Stimulated activated CD4-positive, alpha-beta T cell treated with anti-CD3 and anti-CD28 coated beads, TNF-alpha, amount 100 ng/mL, for 24 hours (primary cell): ENCODE results near the gene HSD17B11.
"Not testable (repeated sequence)": the region's sequence is repeated elsewhere in the genome, so short reads cannot be mapped to it uniquely, and the experiment has no call there.

Experiments used
- DNase-seq, 3 experiments: peaks; one replicate each; pipeline ENCODE4 v3.0.0-alpha.2; 2020; ENCODE audit warnings: low read depth in 3 of 3

Gene HSD17B11

DNA sequence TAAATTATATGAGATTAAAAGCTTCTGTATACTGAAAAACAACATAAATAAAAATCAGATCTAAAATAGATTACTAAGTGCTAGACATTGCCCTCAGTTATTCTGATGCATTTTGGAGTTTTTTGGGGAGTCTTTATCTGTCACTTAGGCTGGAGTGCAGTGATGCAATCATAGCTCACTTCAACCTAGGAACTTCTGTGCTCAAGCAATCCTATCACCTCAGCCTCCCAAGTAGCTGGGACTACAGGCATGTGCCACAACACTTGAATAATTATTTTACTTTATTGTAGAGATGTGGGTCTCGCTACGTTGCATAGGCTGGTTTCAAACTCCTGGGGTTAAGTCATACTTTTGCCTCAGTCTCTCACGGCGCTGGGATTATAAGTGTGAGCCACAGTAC is 31.7 kb downstream of the HSD17B11 start:
- no peak for DNase-seq

DNA sequence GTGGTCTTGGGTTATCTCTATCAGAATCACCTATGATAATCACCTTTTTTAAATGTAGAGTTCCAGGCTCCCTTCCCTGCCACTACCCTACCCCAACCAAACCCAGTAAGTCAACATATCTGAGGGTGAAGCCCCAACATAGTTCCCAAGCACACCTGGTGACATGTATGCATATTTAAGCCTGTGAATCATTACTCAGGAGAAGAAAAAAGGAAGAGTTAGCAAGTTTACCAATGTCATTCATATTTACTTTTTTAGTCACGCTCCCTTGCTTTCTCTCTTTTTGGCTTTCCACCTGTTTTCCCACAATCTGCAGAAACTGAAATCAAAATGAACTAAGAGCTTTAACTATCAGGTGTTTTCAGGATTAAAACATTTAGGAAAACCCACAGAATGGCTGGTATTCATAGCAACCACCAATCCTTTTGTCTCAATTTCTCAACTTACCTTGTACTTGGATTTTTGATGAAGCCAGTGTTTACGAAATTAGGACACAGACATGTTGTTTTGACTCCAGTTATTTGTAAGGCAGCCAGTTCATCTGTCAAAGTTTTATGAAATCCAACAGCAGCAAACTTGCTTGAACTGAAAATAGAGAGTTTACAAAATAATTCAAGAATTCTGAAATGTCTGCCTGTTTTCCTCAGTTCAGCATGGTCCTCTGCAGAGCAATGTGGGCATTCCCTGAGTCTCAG is 34.0 kb downstream of the HSD17B11 start:
- no peak for DNase-seq

DNA sequence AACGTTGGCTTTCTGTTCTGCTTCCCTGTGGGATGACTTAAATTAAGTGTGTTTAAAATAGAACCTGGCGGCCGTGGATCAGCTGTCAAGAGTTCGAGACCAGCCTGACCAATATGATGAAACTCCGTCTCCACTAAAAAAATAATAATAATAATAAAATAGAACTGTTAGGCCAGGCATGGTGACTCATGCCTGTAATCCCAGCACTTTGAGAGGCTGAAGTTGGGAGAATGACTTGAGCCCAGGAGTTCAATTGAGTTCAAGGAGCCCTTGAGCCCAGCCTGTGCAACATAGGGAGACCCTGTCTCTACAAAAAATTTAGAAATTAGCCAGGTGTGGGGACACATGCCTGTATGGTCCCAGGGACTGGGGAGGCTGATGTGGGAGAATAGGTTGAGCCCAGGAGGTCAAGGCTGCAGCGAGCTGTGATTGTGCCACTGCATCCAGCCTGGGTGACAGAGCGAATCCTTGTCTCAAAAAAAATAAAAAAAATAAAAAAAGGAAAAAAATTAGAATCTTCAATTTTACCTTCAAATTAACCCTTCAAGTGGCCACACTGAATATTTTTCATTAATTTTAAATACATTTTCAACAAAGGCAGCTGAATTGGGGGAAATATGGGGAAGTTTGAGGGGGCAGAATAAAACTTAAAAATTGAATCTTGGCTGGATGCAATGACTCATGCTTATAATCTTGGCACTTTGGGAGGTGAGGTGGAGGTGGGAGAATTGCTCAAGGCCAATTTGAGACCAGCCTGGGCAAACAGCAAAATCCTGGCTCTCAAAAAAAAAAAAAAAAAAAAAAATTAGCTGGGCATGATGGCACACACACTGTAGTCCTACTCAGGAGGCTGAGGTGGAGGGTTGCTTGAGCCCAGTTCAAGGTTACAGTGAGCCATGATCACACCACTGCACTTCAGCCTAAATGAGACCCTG is 36.6 kb downstream of the HSD17B11 start:
- DNase-seq: no peak

DNA sequence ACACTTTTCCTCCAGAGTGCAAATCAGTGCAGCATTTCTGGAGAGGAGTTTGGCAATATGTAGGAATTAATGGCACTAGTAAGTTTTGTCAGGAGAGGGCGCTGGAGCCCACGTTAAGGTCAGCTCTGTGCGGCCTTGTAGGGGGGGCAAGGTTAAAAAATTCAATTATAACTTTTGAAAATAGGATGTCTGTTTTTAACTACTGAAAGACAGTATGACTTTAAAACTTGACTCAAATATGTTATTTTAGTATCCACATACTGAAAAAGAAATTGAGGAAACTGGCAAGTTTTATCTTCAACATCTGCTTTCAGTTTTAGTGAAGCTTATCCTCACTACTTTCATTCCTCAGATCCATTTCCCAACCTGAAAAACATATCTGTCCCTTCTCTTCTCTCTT is 37.4 kb downstream of the HSD17B11 start:
- DNase-seq: peak in 1 of 3 experiments; percentile 3

DNA sequence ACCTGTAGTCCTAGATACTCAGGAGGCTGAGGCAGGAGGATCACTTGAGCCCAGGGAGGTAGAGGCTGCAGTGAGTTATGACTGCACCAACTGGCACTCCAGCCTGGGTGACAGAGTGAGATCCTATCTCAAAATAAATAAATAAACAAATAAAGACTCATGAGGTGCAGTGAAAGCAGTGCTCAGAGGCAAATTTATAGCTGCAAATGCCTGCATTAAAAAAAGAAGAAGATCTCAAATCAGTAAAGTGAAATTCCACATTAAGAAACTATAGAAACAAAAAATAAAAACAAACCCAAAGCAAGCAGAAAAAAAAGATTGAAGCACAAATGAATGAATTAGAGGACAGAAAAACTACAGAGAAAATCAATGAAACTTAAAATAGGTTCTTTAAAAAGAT is 45.8 kb downstream of the HSD17B11 start:
- DNase-seq: no peak

DNA sequence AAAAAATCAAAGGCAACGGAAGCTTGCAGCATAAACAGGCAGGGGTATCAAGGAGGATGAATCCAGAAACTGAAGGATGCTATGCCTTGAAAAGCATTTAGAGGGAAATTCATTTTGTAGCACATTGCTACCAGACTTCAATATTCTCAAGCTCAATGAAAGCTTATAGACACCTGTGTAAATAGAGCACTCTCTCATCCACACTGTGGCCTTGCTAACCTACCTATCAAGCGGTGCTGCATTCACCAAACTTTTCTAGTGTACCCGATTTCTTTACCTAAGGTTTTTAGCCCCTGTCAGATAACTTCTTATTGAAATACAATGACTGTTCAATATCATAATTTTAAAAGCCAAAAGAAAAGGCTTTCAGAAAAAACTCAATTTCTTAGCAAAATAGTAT is 48.1 kb downstream of the HSD17B11 start:
- DNase-seq: no peak

DNA sequence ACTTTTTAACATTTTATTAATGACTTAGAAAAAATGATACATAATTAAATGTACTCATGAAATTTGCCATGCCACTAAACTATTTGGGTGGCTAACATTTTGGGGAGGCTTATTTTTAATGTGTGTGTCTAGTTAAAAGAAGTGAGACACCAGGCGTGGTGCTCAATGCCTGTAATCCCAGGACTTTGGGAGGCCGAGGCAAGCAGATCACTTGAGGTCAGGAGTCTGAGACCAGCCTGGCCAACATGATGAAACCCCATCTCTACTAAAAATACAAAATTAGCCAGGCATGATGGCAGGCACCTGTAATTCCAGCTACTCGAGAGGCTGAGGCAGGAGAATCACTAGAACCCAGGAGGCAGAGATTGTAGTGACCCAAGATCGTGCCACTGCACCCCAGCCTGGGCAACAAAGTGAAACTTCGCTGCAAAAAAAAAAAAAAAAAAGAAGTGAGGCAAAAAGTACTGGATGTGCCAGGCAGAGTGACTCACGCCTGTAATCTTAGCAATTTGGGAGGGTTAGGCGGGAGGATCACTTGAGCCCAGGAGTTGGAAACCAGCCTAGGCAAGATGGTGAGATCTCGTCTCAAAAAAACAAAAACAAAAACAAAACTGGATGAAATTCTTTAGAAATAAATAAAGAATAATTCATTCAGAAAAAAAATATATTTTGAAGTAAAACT is 48.9 kb downstream of the HSD17B11 start:
- DNase-seq: not testable (repeated sequence)

DNA sequence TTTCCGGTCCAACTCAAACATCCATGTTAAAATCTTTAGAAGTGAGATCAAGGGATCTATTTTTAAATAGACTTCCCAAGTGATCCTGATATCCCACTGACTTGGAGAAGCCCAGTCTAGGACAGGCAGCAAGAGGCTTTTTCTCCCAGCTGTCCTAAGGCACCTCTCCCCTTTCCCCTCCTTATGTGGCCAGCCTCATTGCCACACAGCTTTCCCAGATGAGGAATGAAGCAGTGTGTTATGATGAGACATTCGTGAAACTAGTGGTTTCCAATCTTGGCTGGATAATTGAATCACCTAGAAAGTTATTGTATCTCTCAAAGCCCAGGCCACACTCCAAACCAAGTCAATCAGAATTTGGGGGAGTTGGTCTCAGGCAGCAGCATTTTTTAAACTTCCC is 51.5 kb downstream of the HSD17B11 start:
- DNase-seq: no peak

DNA sequence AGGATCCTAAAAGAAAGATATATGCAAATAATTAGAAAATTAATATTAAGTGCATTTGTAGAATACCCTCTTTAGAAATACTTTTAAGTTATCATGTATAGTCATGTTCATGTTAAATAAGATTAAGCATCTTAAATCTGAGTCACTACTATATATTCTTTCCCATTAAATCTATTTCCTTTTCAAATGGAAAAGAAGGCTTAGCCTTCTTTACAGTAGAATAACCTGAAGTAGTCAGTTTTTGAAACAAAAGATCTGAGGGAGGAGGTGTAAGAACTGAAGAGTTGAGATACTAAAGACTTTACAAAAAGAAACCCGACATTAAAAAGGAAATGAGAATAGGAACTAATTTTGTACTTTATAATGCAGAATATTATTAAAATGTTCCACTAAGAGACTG is 53.6 kb downstream of the HSD17B11 start:
- DNase-seq: no peak

DNA sequence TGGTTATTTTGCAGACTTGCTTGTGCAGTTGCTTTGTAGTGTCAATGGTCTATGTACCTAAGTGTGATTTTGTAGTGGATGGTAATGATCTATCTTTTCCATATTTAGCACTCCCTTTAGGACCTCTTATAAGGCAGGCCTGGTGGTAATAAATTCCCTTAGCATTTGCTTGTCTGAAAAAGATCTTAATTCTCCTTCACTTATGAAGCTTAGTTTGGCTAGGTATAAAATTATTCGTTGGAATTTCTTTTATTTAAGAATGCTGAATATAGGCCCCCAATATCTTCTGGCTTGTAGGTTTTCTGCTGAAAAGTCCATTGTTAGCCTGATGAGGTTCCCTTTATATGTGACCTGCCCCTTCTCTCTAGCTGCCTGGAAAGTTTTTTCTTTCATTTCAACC is 57.7 kb downstream of the HSD17B11 start:
- DNase-seq: no peak

DNA sequence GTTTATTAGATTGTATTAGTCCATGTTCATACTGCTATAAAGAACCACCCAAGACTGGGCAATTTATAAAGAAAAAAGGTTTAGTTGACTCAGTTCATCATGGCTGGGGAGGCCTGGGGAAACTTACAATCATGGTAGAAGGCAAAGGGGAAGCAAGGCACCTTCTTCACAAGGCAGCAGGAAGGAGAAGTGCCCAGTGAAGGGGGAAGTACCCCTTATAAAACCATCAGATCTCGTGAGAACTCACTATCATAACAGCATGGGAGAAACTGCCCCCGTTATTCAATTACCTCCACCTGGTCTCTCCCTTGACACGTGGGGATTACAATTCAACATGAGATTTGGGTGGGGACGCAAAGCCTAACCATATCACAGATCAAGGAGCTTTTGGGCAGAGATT is 60.2 kb downstream of the HSD17B11 start:
- DNase-seq: no peak

DNA sequence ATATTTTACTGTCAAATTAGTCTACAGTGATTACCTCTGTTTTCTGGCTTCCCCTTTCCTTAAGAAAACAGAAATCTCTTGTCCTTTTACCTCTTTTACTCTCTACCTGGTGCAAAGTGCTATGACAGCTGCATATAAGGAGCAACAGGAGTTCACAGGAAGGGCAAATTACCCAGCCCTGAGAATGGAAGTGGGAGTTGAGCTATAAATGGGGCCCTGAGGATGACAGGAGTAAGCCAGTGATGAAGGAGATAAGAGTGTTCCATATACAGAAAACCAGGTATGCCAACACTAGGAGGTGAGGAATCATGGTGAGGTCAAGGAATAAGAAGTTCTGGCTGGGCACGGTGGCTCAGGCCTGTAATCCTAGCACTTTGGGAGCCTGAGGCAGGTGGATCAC is 63.9 kb downstream of the HSD17B11 start:
- no peak for DNase-seq

DNA sequence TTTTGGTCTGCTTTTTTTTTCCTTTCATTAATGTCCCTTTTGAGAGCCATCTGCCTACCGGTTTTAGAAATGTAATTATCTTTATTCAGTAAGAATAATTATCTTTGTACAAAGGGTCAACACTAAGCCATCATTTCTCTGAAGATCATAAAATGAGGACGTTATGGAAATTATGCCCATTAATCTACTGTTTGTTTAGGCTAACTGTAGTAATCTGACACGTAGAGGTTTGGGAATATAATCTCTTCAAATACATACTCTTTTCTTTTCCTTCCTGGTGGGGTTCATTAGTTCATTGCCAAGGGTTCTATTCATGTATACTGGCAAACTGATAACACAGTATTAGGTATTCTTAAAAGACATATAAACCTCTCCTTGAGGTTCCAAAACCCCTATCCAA is 64.5 kb downstream of the HSD17B11 start:
- no peak for DNase-seq

DNA sequence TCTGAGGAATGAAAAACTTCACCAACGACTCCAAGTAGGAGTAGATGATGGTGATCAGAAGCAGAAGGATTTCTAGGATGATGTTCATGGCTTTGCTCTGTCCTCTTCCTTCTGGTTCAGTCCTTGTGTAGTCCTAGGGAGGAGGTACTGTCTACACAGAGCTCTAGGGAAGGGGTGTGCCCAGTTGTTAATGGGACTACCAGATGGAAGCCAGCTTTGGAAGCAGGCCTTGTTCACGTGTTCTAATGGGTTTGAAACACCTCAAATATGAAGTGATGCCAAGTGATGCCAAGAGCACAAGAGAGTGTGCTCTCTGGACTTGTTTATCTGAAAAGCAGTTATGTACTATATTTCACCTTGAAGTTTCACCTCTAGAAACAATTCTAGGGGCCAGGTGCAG is 68.2 kb downstream of the HSD17B11 start, which contains the start of gene HSD17B13:
TSS of gene HSD17B13 (minus strand) at position 129 of the 400 bp plus-strand sequence. CDS start at position 88, 41 bp downstream.
- DNase-seq: no peak

DNA sequence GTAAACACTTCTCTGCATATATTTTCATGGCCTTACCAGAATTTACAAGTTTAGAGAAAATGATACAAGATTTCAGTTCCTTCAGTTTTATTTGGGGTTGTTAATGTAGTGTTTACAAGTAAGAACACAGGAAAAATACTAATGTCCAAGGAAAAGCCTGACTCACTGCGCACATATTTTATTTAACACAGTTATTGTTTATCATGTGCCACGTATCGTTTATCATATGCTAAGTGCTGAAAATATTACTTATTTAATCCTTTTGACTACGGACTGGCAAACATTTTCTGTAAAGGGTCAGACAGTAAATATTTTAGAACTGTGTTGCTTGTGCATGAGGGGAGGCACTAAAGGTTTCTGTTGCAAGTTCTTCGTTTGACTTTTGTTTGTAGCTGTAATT is 69.1 kb downstream of the HSD17B11 start:
- no peak for DNase-seq

DNA sequence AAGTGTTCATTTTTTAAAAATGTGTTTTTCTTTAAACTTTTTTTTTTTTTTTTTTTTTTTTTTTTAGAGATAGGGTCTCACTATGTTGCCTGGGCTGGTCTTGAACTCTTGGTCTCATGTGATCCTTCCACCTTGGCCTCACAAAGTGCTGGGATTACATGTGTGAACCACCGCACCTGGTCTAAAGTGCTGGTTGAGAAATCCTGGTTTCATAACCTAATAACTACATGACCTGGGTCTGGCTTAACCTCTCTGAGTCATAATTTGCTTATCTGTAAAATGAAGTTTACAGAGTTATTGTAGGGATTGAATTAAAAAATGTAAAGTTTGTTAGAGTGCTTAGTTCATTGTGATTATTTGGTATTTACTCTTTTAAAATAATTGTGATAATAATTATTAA is 73.5 kb downstream of the HSD17B11 start:
- DNase-seq: no peak

DNA sequence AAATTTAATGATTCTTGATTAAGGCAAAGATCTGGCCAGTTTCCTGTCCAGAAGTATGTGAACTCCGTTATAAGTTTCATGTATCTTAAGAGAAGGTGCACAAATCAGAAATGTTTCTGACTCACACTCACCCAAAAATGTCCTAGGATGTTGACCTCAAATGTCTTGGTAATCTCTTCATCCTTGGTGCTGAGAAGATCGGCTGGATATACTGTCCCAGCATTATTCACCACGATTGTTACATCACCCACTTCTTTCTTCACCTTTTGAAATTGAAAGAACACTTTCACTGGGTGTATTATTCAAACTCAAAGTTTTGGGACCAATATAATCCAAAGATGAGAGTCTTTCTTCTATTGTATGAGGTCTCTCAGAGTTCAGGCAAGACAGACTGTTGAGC is 74.0 kb downstream of the HSD17B11 start:
- DNase-seq: no peak

DNA sequence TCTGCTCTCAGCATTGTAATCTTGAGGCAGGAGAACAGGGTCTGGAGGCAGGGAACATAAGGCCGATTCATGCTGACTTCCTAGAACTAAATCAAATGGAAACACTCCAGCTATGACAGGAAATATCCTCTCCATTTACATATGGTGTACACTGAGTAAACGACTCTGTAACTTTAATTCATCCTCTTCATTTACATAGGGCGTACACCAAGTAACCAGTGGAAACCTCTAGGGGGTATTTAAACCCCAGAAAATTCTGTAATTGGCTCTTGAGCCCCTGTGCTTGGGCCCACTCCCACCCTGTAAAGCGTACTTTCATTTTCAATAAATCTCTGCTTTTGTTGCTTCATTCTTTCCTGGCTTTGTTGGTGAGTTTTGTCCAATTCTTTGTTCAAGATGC is 76.0 kb downstream of the HSD17B11 start:
- not testable (repeated sequence) for DNase-seq

DNA sequence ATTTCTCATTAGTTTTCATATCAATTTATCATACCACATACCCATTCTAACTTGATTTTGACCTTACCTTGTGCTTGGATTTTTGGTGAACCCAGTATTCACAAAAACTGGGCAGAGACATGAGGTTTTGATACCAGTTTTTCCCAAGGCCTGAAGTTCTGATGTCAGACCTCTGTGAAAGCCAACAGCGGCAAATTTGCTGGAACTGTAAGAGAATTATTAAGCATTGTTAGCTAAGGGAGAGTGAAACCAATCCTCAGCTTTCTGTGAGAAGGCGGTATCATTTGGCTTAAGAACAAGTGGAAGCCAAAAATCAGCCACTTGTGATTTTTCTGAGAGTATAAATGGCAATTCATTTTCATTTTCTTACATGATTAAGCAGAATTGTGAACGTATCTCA is 77.2 kb downstream of the HSD17B11 start:
- DNase-seq: no peak

DNA sequence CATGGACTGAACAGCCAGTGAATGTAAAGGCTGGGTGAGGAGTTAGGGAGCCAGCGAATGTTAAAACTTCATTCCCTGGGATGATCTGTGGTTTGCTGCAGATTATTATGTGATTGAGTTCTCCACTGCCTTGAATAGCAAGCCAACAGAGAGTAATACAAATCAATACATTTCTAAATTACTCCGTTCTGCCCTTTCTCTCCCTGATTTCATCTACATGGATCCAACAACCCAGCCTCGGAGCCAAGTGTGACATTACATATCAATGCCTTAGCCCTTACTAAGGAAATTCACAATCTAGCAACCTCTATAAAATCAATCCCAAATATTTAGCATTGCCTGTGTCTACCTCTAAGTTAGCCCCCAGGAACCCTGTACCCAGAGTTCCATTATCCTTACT is 79.3 kb downstream of the HSD17B11 start:
- no peak for DNase-seq

DNA sequence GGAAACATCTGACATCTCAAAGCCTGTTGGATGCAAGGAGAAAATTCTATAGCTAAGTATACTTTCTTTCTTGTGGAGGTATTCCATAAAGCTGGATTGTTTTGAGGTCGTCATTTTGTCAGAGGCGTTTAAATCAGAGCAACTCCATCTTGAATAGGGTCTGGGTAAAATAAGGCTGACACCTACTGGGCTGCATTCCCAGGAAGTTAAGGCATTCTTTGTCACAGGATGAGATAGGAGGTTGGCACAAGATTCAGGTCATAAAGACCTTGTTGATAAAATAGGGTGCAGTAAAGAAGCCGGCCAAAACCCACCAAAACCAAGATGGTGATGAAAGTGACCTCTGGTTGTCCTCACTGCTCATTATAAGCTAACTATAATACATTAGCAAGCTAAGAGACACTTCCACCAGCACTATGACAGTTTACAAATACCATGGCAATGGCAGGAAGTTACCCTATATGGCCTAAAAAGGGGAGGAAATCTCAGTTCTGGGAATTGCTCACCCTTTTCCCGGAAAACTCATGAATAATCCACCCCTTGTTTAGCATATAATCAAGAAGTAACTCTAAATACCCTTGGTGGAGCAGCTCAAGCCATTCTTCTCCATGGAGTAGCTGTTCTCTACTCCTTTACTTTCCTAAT is 80.2 kb downstream of the HSD17B11 start:
- DNase-seq: no peak

DNA sequence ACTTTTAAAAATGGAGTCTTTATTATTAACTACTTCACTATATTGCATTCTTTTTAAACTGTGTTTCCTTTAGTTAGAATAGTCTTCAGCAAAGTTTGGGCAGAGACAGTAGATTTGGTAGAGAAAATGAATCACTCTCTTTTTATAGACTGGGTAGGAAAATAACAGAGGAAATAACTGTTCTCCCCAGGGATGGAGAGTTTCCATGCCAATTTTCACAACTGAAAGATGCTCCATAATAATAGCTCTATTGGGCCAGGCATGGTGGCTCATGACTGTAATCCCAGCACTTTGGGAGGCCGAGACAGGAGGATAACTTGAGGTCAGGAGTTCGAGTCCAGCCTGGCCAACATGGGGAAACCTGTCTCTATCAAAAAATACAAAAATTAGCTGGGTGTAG is 81.4 kb downstream of the HSD17B11 start:
- DNase-seq: no peak
